Right kidney (tissue), 1 donor: Measurements from ENCODE around the gene NRP2.

Source experiments
- DNase-seq: peaks from one replicate; pipeline ENCODE4 v3.0.0-alpha.2; 2016

Gene NRP2

DNA sequence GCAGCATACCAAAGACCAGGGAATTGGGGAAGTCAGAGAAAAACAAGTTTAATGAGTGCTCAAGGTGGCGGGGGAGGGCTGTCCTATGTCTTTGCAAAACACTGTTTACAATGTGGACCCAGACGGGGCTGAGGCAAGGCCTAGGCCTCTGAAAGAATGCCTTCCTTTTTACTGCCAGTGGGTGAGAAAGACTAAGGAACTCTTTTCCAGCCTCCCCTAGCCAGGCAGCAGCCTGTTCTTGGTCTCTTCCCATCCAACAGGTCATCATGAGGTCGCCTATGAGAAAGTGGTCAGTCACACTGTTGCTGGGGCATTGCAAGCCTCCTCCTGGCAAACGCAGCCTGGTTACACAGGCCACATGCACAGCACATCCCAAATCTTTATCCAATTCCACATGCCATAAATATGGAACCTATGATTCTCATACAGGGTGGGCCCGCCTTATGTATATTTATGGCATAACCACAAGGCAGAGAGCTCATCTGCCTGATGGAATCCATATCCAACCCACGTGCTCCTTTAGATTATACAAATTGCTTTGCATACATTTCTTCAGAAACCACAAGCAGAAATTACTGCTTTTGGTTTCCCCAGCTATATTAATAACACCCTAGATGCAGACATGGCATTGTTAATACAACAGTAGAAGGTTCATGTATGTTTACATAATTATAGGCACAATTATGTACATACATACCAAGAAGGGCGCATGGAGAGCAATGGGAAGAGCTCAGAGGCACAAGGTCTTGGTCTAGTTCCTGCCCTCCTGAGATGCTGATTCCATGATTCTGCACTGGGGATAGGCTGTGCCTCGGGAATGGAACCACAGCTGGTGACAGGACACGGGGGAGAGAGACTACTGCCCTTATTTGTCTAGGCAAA lies 48.6 kb downstream of the NRP2 start:
- DNase-seq: no peak

DNA sequence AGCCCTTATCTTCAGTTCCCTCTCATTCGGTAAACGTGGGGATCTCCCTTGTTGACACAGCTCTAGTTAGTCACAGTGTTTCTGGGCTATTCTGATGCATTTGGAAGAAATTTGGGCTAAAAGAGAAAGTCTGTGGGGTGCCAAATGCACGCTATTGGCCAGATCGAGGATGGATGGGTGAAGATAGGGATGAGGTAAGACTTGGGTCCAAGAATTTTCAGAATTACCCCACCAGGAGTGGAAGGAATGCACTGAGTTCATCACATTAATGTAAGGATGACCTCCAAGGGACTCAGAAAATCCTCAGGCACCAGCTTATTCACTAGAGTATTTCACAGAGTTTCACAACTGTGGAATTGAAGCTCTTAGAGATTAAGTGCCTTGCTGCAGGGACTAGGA lies 49.3 kb downstream of the NRP2 start:
- DNase-seq: no peak

DNA sequence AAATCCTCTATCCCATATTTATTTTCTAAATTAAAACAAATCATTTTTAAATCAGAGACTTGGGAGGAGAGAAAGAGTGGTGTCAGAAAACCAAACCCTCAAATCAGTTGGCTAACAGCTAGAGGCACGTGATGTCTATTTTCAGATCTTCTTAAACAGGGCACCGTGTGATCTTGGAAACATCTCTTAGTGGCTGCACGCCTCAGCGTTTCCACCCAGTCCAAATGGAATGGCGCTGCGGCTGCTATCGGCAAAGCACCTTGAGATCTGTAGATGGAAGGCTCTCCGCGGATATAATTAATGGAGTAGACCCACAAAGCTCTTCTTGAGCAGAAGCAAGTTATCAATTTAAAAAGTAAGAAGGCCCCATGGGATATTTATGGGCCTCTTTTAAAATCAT lies 50.0 kb downstream of the NRP2 start:
- no peak for DNase-seq

DNA sequence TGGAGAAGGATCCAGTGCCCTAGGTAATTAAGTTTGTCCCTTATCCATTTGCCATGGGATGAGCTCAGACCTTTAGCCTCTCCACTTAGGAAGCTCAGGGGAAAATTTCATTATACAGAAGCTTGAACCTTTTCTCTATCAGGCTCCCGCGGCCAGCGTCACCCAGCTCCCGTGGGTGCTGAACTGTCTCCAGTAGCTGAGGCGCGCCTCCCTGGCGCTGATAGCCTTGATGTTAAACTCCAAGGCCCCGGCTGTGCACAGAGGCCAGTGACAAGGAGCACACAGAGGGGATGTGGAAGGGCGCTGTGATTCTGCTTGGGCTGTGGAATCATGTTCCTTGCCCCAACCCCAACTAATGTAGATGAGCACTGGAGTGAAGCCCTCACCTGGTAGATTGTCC lies 50.8 kb downstream of the NRP2 start:
- no peak for DNase-seq

DNA sequence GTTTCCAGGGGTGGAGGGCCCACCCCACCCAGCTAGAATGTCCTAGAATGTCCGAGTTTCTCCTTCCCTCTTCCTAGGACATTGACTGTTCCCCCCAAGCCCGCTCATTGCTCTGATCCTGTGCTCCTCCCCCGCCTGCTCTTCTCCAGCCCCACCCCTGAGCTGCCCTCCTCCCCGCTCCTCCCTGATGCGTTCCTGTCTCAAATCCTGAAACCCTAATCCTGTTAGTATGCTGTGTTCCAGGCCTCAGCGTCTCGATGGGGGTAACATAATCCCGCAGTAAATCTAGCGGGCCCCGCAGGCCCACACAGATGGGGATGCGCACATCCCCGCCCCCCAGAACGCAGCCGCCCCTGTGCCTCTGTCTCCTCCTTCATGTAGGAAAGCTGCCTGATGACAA lies 51.3 kb downstream of the NRP2 start:
- DNase-seq: no peak

DNA sequence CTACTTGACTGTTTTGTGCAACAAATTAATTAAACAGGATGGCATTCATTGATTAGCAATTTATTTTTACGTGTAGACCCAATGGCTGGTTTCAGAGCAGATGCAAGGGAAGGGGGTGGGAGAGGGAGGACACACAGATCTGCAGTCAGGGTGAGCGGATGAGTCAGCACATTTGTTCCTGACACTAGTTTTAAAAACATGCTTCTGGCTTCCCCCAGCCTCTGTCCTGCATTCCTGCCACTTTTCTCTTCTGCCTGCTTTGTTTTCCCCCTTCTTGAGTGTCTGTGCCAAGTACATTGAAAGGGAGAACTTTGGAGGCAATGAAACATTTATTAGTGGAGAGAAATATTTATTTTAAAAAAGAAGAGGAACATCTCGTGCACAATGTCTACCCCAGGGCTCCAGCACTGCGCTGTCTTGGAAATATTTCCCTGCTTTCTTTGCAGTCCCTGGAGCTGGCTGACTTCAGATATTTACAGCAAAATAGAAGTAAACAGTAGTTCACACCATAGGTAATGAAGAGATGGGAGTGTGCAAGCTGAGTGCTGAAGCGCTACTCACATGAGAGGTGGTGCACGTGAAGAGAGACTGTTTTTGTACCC lies 52.2 kb downstream of the NRP2 start:
- DNase-seq: no peak

DNA sequence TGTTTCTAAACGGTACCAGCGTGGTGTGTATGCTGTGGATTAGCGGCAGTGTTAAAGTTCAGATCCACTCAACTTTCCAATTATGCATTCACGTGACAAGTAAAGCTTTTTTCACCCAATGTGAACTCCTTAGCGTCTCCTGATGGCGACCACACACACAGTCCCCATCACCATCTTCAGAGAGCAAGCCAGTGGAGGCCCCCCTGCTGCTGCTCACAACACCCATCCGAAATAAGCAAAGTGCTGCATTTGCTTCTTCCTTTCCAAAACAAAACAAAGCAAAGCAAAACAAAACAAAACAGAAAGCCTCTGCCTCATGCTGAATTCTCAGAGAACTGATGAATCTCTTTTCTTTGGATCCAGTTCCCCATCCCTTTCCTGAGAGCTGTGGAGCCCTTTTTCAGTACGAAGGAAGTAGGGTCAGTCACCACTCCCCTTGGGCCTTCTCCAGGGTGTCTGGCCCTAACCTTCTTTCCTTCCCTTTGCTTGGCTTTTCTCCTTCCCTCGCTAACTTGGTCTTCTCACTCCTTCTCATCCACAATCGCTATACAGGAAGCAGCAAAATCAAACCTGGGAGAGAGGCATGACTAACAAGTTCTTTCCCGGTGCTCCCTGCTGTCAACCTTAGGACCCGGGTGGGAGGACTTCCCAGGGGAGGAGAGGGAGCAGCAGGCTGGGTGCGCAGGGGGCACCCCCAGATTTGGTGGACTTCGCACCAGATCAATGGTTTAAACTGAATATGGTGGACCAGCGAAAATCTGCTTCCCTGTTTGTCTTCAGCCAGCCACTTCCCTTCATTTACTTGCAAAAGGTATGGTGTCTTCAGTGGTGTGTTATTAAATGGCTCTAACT lies 56.0 kb downstream of the NRP2 start:
- no peak for DNase-seq

DNA sequence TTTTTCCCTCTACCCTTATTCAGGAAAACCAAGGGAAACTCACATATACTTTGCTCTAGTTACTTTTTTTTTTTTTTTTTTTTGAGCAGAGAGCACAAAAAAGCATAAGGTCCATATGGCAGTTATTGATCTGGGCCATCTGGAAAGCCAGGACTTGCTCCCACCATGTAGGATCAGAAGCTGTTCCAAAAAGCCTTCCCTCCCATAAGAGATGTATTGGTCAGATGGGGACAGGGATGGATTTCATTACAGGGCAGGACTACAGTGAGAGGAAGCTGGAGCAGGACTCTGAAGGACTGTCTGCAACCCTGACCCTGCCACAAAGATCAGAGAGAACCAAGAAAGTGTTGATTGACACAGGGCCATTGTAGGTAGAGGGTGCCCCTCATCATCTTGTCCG lies 57.3 kb downstream of the NRP2 start:
- no peak for DNase-seq

DNA sequence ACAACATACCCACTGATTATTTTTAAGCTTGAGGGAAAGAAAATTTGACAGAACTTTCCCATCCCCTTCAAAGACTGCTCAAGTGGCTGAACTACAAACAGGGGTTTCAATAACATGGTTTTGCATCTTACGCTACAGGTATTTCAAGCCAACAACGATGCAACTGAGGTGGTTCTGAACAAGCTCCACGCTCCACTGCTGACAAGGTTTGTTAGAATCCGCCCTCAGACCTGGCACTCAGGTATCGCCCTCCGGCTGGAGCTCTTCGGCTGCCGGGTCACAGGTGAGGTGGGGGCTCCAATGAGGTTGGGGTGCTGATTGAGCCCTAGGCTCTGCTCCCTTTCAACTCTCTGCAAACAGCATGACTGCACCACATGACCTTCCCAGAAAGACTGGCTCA lies 58.1 kb downstream of the NRP2 start:
- DNase-seq: no peak

DNA sequence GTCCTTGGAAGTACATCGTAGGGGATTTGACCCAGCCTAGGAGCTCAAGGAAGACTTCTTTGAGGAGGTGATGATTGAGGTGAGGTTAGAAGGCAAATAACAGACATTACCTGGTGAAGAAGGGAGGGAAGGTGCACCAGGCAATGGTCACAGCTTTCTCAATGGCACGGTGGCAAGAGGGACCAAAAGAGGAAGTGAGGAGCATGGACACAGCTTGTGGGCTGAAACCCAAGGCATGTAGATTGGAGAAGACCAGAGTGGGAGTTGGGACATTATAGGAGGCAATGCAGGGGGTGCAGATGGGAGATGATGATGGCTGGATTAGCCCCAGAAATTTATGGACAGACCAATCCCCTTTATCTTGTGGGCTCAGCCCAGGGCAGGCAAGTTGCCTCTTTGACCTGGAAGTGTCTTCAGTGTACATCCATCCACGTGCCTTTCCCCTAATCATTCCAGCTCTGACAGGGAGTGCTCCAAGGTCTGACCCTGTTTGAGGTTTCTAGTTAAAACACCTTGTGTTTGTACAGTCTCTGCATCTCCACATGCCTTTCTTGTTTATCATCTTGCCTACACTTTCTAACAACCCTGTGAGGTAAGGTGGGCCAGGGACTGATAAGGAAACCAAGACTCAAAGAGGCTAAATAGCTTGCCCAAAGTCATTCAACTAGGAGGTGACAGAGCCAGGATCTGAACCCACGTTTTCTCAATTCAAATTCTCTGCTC lies 59.1 kb downstream of the NRP2 start:
- DNase-seq: no peak

DNA sequence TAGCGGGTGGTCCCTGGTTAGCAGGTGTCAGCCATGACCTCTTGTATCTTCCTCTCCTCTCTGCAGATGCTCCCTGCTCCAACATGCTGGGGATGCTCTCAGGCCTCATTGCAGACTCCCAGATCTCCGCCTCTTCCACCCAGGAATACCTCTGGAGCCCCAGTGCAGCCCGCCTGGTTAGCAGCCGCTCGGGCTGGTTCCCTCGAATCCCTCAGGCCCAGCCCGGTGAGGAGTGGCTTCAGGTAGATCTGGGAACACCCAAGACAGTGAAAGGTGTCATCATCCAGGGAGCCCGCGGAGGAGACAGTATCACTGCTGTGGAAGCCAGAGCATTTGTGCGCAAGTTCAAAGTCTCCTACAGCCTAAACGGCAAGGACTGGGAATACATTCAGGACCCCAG lies 60.8 kb downstream of the NRP2 start:
- no peak for DNase-seq

DNA sequence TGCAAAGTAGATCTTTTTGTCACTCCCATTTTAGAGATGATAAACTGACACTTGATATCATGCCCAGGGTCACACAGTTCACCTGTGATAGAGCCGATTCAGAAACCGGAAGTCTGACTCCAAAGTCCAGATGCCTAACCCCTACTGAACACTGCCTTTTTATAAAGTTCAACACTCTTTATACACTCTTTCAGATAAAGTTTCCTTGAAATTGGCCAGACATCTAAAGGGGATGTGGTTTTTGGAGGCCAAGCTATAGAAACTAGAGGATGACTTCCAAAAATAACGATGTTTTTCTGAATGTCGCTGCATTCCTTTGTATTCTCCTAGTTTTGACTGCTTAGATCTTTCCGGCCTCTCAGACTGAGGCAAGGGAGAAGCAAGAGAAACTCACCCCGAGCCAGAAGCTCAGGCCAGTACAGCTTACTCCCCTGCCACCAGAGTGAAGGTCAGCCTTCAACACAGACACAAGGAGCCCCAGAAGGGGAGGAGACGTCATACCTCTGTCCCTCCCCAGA lies 61.8 kb downstream of the NRP2 start:
- DNase-seq: no peak

DNA sequence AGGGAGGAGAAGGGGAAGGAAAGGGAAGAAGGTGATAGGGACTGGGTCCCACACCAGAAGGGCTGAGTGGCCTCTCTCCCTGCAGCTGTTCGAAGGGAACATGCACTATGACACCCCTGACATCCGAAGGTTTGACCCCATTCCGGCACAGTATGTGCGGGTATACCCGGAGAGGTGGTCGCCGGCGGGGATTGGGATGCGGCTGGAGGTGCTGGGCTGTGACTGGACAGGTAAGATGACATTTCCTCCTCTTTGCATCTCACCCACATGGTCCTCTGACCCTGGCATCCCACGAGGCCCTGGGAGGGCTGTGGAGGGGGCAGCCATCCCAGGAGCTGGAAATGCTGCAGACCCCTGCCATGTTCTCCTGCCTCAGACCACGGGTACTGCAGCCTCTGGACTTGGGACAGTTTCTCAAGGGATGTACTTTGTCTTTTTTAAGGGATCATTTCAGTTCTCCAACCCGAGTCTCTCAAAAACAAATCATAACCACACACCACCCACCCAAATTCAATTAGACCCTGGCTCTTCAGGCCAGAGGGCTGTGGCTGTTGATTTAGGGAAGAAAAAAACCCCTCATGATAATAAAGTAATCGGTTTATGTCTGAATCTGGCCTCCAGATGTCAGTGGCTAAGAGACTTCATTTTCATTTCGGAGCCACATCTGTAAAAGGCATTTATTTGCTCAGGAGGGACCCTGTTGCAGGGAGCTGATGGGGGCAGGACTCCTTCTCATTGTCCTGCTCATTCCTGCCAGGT lies 63.5 kb downstream of the NRP2 start:
- DNase-seq: no peak

DNA sequence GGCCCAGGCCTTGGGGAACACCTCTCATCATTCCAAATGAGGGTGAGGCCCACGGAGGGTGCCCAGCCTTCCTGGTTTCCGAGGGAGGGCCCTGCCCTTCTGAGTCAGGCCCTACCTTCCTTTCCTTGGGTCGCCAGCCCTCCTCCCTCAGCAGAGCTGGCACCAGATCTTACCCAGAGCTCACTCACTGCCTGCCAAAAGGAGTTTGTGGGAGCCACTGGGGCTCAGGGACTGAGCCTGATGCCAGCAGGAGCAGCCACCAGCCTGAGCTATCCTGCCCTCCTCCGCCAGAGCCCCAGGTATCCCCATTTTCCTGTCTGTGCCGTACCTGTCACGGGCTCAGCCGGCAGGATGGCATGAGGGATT lies 64.1 kb downstream of the NRP2 start:
- no peak for DNase-seq

DNA sequence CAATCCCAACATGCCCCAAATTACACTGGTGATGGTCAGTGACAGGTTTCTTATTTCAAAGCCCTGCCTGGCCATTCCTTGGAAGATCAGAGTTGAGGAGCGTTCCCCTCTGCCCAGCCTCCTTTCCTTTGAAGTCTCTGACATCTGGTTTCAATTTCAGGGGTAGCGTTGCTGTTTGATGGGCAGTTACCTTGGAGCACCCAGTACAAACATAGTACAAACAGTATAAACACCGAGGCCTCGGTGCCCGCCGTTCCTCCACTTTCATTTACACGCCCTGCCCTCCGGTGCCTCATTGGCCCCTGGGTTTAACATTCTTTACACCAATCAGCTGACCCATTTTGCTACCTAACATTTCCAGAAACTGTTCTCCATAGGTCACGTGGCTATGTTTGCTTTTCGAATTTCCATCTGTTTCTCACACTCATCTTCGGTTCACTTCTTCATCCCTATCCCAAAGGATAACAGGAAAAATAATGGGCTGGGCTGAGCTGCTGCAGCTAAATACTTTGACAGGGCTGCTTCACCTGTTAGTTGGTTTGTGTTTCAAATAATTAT lies 65.6 kb downstream of the NRP2 start:
- DNase-seq: no peak

DNA sequence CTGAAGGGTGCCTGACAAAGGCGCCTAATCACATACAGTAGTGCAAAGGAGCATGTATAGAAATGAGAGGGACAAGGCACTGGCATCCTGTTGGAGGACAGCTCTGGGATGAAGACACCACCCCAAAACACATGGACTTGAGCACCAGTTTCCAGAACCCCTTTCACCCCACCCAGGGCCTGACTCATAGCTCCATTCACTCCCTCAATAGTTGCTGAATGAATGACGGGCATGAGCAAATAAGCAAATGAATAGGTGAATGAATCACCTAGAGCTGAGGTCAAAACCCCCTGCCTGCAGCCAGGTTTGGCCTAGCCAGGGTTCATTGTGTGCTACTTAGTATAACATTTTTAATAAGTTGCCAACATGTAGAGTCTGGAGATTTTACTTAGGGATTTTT lies 66.3 kb downstream of the NRP2 start:
- no peak for DNase-seq

DNA sequence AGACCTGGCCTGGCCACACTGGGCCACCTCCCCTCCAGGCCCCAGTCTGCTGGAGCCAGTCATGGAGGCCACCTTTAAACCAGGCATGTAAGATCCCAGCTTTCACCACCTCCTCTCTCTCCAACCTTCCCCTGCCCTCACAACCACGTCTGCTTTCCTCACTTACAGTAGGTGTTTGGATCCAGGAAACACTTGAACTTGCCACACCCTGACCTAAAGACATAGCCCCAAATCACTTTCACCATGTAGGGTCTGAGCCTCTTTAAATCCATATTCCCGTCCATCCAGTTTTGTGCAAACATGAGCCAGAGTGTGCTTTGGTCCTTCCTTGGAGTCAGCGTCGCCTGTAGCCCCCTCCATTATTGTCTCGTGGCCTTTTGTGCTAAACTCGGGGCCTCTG lies 66.8 kb downstream of the NRP2 start:
- DNase-seq: no peak

DNA sequence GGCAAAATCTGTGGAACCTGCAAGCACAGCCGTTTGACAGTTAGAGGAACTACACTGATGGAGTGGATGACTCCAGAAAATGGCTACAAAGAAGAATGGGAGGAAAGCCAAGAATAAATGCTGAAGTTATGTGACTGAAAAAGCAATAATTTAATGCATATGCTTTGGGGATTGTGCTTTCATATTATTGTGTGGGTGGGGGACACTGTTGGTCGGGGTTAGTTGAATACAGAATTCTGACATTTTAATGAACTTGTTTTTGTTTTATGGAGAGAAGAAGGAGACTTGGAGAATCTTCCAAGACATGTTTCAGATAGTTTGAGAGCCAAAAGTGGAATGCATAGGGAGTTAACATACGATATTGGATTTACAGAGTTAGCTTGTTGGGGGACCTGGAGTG lies 68.5 kb downstream of the NRP2 start:
- no peak for DNase-seq

DNA sequence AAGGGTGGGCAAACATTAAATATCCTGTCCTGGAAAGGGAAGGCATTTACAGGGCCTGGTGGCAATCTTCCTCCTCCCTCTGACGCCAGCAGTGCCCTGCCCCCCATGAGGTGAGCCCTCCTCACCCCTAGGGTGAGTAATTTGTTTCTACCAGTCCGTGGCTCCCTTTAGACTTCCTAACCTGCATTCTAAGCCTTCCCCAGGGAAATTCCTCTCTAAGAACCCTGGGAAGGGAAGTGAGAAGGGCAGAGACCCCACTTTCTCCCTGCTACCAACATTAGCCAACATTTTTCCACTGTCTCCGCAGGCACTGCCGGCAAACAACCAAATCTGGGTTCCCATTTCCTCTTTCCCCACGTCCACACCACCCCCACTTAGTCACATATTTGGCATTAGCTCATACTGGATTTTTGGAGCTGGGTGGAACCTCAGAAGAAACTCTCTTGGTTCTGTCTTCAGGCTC lies 69.3 kb downstream of the NRP2 start:
- DNase-seq: no peak

DNA sequence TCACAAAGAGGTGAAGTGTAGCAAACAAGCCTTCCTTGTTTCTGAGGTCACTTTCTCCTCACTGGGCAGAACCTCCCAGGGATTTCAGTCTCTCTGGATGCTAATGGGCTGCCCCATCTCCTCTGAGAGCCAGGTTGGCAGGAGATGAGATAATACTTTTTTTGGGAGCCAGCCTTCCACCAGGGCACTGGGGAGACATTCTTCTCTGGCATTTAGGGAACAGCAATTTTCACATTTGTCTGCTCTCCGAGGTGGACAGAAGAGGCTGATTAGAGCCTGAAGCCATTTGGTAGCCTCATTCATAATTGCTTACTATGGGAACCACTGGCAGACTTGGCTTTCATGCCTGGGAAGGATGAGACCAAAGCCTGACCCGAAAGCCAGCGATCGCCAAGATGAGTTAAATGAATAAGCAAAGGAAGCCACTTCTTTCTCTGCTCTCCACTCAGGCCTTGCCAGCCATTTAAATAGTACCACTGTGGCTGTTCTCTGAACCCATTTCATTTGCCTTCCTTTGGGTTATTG lies 70.1 kb downstream of the NRP2 start:
- no peak for DNase-seq

DNA sequence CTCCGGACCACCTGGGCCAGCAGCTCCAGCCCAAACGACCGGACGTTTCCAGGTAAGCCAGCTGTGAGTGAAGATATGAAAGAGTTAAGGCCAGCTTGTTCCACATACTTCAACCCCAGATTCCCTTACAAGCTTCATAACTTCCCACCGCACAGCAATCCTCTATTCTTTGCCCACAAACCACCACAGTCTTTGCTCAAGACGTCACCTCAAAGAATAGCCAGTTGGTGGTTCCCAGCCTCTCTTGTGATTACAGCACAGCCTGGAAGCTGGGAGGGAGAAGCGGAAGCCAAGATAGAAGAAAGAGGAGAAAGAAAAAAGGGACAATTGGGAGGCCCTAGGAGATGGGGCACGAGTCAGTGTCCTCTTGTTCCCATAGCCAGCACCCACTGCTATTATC lies 70.6 kb downstream of the NRP2 start:
- no peak for DNase-seq
